IPS DF 6.9 (cell line): ENCODE measurements around the gene MRC1.

ENCODE experiments used
- DNase-seq: peaks from one replicate; pipeline ENCODE4 v3.0.0-alpha.2; 2013; ENCODE audit warnings: low read depth, low spot score
- H3K27ac ChIP-seq: one replicate; pipeline ENCODE4 v1.5.1; 2013; ENCODE audit warnings: low read length, control low read depth
- H3K27me3 ChIP-seq: 2 replicates; pipeline ENCODE4 v1.6.1; 2013; ENCODE audit warnings: mild to moderate bottlenecking, low read length; ENCODE audit not compliant: control insufficient read depth, insufficient read depth
- H3K36me3 ChIP-seq: 2 replicates; pipeline ENCODE4 v1.6.1; 2013; ENCODE audit warnings: low read length; ENCODE audit not compliant: control insufficient read depth, insufficient read depth
- H3K4me1 ChIP-seq: 2 replicates; pipeline ENCODE4 v1.6.1; 2013; ENCODE audit warnings: low read length; ENCODE audit not compliant: control insufficient read depth, insufficient read depth
- H3K4me3 ChIP-seq: 2 replicates; pipeline ENCODE4 v1.5.1; 2013; ENCODE audit warnings: mild to moderate bottlenecking, low read length
- H3K9me3 ChIP-seq: 2 replicates; pipeline ENCODE4 v1.6.1; 2013; ENCODE audit warnings: low read length, inconsistent platforms; ENCODE audit not compliant: control insufficient read depth, insufficient read depth
- WGBS: extraction: QIAGEN DNeasy Blood & Tissue Kit; methylation state at CpG from one replicate; pipeline ENCODE4 v1.1.7; 2013; ENCODE audit warnings: mixed read lengths, missing lambda C conversion rate; ENCODE audit not compliant: insufficient read length, insufficient coverage; 5-methylcytosine and 5-hydroxymethylcytosine counted together

MRC1 gene

DNA sequence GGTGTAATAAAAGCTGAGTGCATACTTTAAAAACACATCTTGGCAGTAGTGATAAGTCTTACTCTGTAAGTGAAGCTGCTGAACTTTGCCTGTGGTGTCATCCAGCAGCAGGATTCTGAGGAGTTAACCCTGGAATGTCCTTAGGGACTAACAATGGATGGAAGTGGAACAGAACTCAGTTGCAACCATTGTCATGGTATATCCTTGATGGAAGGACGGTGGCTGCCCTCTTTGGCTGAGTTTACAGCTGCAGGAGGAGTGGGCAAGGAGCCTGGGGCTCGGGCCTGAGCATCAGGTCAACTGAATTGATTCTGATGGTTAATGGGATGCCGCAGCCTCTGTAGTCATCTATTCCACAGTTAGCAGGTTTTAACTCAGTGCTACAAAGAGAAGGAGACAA lies 56.2 kb downstream of the MRC1 start:
- no peaks in the 10 kb centered on the region for H3K4me1 ChIP-seq
- H3K4me3 ChIP-seq: no peak overlapping the region
- no peaks in the 10 kb centered on the region for H3K36me3 ChIP-seq
- no CpG with 5 or more reads among the region's 3 CpGs for WGBS
- no peak for DNase-seq
- H3K9me3 ChIP-seq: no peaks in the 10 kb centered on the region
- no peaks in the 10 kb centered on the region for H3K27me3 ChIP-seq
- no peak overlapping the region for H3K27ac ChIP-seq

GRCh38 chr10:17866346-17866745 lies 57.2 kb downstream of the MRC1 start:
- Histone ChIP-seq H3K4me3 (no peak overlapping the region), H3K27me3 (no peaks in the 10 kb centered on the region), H3K4me1 (no peaks in the 10 kb centered on the region), H3K36me3 (no peaks in the 10 kb centered on the region), H3K9me3 (no peaks in the 10 kb centered on the region), H3K27ac (no peak overlapping the region)
- WGBS: no CpG with 5 or more reads among the region's 10 CpGs
- no peak for DNase-seq

DNA sequence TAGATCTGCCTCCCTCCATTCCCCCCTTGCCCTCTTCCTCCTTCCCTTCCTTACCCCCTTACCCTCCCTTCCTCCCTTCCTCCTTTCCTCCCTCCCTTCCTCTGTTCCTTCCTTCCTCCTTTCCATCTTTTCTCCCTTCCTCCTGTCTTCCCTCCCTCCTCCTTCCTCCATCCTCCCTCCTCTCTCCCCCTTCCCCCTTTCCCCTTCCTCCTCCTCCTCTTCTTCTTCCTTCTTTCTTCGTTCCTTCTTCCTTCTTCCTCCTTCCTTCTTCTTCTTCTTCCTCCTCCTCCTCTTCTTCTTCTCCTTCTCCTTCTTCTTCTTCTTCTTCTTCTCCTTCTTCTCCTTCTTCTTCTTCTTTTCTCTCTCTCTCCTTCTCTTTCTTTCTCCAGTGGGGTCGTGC lies 57.9 kb downstream of the MRC1 start:
- no peak for DNase-seq
- H3K9me3 ChIP-seq: no peaks in the 10 kb centered on the region
- H3K27ac ChIP-seq: no peak overlapping the region
- no peaks in the 10 kb centered on the region for H3K27me3 ChIP-seq
- H3K36me3 ChIP-seq: no peaks in the 10 kb centered on the region
- no CpG with 5 or more reads among the region's 2 CpGs for WGBS
- no peaks in the 10 kb centered on the region for H3K4me1 ChIP-seq
- H3K4me3 ChIP-seq: no peak overlapping the region

- no CpG with 5 or more reads among the region's 6 CpGs for WGBS
- no peaks in the 10 kb centered on the region for H3K36me3 ChIP-seq
- H3K9me3 ChIP-seq: no peaks in the 10 kb centered on the region
- no peaks in the 10 kb centered on the region for H3K4me1 ChIP-seq
- no peaks in the 10 kb centered on the region for H3K27me3 ChIP-seq
- H3K4me3 ChIP-seq: no peak overlapping the region
- H3K27ac ChIP-seq: no peak overlapping the region
- no peak for DNase-seq
These were observed 61.9 kb downstream of the MRC1 start for GRCh38 chr10:17871036-17871435.

DNA sequence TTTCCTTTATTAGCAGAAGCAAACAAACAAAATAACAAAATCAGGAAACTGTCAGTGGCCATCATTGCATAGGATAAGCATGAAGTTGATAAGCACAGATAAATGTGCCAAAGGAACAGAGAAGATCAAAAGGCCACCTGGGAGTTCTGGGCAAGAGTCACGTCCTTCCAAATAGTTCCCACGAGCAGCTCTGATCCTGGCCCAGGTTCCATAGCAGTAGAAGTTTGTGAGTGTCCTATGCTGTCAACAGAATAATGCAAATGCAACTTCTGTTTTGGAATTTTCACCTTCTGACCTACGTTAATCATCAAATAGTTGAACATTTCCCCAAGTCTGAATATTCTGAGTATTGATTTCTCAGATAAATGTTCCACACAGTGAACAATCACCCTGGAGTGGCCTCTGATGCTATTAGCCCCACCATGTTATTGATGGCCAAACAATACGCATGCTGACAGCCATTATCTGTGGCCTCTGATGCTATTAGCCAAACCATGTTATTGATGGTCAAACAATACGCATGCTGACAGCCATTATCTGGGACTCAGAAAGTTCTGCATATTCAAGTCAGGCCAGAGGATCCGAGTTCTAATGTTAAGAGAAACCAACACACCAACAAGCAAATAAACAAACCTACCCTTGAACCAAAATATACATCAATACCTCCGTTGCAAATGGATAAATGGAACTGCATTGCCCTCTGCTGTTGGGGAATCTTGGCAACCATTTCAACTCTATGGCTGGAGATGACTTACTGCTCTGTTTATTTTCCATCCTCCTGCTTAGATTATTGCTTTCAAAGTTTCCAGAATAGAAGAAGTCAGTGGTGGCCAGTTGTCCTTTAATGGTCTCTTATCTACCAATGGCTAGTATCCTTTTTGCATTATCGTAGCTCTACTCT lies 63.3 kb downstream of the MRC1 start:
- no peak for DNase-seq
- no CpG with 5 or more reads among the region's 8 CpGs for WGBS

GRCh38 chr10:17873946-17874345 lies 64.8 kb downstream of the MRC1 start:
- Histone ChIP-seq H3K27me3 (no peaks in the 10 kb centered on the region), H3K9me3 (no peaks in the 10 kb centered on the region), H3K36me3 (no peaks in the 10 kb centered on the region), H3K27ac (no peak overlapping the region), H3K4me3 (no peak overlapping the region), H3K4me1 (no peaks in the 10 kb centered on the region)
- no CpG with 5 or more reads among the region's 2 CpGs for WGBS
- DNase-seq: no peak

More for the DNA sequence above, 63.3 kb downstream of the MRC1 start:
- no peak overlapping the region for H3K27ac ChIP-seq
- no peaks in the 10 kb centered on the region for H3K27me3 ChIP-seq
- no peak overlapping the region for H3K4me3 ChIP-seq
- no peaks in the 10 kb centered on the region for H3K36me3 ChIP-seq
- no peaks in the 10 kb centered on the region for H3K4me1 ChIP-seq
- H3K9me3 ChIP-seq: no peaks in the 10 kb centered on the region

- no peak overlapping the region for H3K4me3 ChIP-seq
- no peak for DNase-seq
- no peaks in the 10 kb centered on the region for H3K27me3 ChIP-seq
- no peaks in the 10 kb centered on the region for H3K36me3 ChIP-seq
- no peaks in the 10 kb centered on the region for H3K9me3 ChIP-seq
- no peaks in the 10 kb centered on the region for H3K4me1 ChIP-seq
- no peak overlapping the region for H3K27ac ChIP-seq
These were observed 68.0 kb downstream of the MRC1 start for GRCh38 chr10:17877121-17877520.

GRCh38 chr10:17878896-17879295 lies 69.7 kb downstream of the MRC1 start:
- H3K27me3 ChIP-seq: no peaks in the 10 kb centered on the region
- H3K4me1 ChIP-seq: no peaks in the 10 kb centered on the region
- H3K9me3 ChIP-seq: no peaks in the 10 kb centered on the region
- no CpG with 5 or more reads among the region's 5 CpGs for WGBS
- H3K4me3 ChIP-seq: no peak overlapping the region
- no peak for DNase-seq
- no peaks in the 10 kb centered on the region for H3K36me3 ChIP-seq
- no peak overlapping the region for H3K27ac ChIP-seq

DNA sequence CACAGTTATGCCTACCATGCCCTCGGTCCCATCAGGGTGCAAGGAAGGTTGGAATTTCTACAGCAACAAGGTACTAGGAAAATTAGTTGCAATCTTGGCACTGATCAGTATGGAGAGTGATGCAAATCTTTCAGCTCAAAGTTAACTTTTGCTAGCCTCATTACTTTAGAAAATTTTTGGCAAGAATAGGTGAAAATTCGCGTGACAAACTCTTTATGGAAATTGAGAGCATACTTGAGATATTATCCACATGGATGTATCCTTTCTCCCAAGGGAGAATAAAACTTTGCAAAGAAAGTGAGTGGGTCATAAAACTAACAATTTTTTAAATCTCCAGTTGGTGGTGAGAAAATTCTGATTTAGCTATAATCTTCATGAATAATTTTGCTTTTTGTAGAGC lies 71.5 kb downstream of the MRC1 start:
- H3K27me3 ChIP-seq: no peaks in the 10 kb centered on the region
- no peaks in the 10 kb centered on the region for H3K9me3 ChIP-seq
- H3K4me1 ChIP-seq: no peaks in the 10 kb centered on the region
- H3K4me3 ChIP-seq: no peak overlapping the region
- no CpG with 5 or more reads among the region's 3 CpGs for WGBS
- no peaks in the 10 kb centered on the region for H3K36me3 ChIP-seq
- no peak overlapping the region for H3K27ac ChIP-seq
- no peak for DNase-seq

- no CpG with 5 or more reads among the region's 1 CpG for WGBS
- DNase-seq: no peak
- Histone ChIP-seq H3K27ac (no peak overlapping the region), H3K4me3 (no peak overlapping the region), H3K9me3 (no peaks in the 10 kb centered on the region), H3K27me3 (no peaks in the 10 kb centered on the region), H3K36me3 (no peaks in the 10 kb centered on the region), H3K4me1 (no peaks in the 10 kb centered on the region)
These were observed 73.4 kb downstream of the MRC1 start for GRCh38 chr10:17882557-17882956.

- WGBS: no CpG with 5 or more reads among the region's 1 CpG
- H3K27me3 ChIP-seq: no peaks in the 10 kb centered on the region
- no peak overlapping the region for H3K4me3 ChIP-seq
- no peaks in the 10 kb centered on the region for H3K36me3 ChIP-seq
- no peaks in the 10 kb centered on the region for H3K9me3 ChIP-seq
- no peaks in the 10 kb centered on the region for H3K4me1 ChIP-seq
- H3K27ac ChIP-seq: no peak overlapping the region
- no peak for DNase-seq
These were observed 74.5 kb downstream of the MRC1 start for GRCh38 chr10:17883621-17884020.
